Right kidney (tissue), 1 donor: Measurements from ENCODE around the gene SMAGP.
"Not testable (repeated sequence)": the region's sequence is repeated elsewhere in the genome, so short reads cannot be mapped to it uniquely, and the experiment has no call there.

ENCODE experiments used
- DNase-seq: peaks from one replicate; pipeline ENCODE4 v3.0.0-alpha.2; 2016

The SMAGP gene

DNA sequence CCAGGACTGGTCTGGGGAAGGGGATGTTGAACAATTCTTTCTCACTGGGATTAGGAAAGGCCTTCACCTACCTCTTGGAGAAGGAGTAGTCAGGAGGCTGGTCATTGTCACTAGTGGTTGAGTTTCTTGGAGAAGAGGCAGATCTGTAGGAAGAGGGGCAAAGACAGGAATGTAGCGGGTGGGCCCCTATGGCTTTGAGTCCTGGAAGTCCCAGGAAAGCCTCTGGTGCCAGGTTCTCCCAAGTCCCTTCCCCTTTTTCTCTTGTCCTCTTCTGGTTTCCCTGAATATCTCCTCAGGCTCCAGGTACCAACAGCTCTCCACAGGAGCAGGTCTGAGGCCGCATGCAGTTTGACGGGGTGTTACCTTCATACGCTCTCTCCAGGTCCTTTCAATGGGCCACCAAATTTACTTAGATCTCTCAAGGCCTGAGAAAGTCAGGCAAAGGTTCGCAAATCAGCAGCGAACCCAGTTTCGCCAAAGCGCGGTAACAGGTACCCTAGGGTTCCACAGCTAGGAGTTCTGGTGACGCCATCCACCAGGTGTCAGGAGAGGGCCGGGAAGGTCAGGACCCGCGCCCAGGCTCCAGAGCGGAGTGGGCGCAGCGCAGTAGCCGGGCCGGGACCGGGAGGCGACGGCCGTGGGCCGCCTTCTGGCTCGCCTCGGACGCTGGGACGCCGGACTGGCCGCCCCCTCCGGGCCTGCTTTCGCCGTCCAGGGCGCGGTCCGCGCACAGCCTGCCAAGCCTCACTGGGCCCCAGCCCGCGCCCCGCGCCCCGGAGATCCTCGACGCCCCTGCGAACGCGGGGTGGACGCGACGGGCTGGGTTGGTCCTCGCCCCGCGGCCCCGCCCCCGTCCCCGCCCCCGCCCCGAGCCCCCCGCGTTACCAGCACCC is 795 bp downstream of the SMAGP start:
- DNase-seq, result peak; percentile 71

DNA sequence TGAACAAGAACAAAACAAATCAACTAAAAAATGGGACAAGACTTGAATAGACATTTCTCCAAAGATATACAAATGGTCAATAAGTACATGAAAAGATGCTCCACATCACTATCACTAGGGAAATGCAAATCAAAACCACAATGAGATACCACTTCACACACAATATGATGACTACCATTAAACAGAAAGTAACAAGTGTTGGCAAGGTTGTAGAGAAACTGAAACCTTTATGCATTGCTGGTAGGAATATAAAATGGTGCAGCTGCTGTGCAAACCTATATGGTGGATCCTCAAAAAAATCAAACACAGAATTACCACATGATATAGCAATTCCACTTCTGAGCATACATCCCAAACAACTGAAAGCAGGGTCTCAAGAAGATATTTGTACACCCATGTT is 5.2 kb downstream of the SMAGP start:
- no peak for DNase-seq

- no peak for DNase-seq
These were observed 5.9 kb downstream of the SMAGP start for GRCh38 chr12:51264297-51264696.

DNA sequence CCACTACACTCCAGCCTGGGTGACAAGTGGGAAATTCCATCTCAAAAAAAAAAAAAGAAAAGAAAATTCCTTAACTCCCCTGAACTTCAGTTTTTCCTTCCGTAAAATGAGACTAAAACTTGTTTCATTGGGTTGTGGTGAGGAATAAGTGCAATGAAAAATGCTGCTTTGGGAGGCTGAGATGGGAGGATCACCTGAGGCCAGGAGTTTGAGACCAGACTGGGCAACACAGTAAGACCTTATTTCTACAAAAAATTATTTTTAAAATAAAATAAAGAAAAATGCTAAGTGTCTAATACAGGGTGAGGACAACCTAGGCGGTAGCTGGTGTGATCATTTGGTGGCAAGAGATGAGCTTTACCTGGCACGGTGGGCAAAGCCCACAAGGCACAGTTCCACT is 6.9 kb downstream of the SMAGP start:
- DNase-seq, result no peak

DNA sequence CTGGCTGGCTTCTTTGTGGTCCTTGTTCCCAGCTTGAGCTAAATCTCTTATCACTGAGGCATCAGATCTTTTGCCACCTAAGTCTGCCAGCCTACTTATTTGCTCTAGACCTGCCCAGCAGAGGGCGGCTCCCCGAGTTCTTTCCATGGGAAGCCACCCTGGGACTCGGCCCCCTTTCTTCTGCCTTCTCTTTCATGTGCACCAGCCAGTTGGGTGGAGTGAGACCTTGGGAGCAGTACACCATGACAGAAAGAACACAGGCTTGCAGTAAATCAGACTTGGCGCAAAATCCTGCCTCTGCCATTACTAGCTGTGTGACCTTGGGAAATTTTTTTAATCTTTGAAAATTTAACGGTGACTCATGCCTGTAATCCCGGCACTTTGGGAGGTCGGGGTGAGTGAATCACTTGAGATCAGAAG is 7.4 kb downstream of the SMAGP start:
- no peak for DNase-seq

GRCh38 chr12:51259600-51259999 is 10.6 kb downstream of the SMAGP start:
- DNase-seq, result not testable (repeated sequence)

DNA sequence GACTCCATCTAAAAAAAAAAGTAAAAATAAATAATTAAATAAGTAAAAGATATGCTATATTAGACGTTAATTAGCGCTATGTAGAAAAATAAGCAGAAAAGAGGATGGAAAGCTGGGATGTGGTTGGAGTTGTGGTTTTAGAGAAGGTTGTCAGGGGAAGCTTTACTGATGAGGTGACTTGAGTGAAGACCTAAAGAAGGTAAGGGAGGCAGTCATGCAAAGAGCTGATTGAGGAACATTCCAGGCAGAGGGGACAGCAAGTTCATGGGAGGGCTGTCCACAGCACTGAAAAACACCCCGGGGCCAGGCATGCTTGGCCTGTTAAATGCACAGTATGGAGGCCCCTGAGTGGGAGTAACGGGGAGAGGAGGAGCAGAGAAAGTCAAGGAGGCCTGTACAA is 15.7 kb downstream of the SMAGP start:
- no peak for DNase-seq

DNA sequence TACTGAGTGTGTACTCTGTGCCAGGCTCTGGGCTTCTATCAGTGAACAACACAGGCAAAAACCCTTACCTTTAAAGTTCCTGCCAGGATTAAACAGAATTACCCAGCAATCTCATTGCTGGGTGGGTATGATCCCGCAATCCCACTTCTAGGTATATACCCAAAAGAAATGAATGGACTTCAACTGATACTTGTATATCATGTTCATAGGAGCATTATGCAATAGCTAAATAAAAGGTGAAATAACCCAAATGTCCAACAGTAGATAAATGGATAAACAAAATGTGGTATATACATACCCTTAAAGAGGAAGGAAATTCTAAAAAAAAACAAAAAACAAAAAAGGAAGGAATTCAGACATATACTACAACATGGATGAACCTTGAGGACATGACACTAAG is 16.9 kb downstream of the SMAGP start:
- DNase-seq, result no peak

DNA sequence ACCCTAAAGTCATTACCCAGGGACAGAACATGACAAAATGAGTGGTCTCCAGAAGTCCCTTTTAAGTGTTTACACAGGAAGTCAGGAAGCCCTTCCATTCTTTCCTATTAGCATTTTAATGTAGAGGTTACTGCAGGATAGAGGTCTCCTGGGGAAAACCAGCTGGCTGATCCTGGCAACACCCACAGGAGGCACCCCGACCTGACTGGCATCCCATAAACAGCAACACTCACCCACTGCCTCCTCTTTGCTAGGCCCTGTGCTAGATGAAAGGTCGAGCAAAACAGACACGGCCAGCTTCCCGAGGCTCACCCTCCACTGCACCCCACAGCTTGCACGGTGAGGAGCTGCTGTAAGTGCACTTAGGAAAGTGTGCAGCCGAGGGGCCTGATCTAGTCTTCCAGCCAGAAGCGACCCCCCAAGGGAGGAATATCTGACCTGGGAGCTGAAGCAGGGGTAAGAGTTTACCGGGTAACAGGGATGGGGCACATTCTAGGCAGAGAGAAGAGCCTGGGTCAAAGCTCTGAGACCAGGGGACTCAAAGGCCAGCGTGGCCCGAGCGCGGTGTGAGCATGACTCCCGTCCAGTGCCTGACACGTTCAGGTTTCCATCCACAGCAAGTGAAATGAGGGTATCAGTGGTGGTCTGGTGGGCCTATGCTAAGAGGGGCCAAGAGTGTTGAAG is 22.6 kb downstream of the SMAGP start:
- DNase-seq, result no peak

GRCh38 chr12:51246254-51246853 is 23.9 kb downstream of the SMAGP start:
- no peak for DNase-seq

GRCh38 chr12:51245476-51246253 is 24.6 kb downstream of the SMAGP start:
- DNase-seq, result no peak

GRCh38 chr12:51244269-51244668 is 25.9 kb downstream of the SMAGP start:
- no peak for DNase-seq

DNA sequence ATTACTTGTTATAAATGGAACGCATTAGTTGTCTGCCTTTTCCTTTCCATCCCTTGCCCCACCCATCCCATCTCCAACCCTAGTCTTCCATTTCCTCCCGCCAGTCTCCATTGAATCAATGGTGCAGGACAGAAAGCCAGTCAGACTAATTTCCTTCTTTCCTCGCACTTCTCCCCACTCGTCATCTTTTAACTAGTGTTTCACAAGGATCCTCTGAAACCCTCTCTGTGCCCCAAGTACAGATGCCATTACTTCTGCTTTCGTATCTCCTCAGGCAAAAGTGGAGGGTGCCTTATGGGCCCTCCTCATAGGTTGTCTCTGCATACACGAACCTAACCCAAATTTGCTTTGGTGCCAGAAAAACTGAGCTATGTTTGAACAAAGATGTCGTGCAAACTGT is 27.3 kb downstream of the SMAGP start:
- DNase-seq, result no peak

DNA sequence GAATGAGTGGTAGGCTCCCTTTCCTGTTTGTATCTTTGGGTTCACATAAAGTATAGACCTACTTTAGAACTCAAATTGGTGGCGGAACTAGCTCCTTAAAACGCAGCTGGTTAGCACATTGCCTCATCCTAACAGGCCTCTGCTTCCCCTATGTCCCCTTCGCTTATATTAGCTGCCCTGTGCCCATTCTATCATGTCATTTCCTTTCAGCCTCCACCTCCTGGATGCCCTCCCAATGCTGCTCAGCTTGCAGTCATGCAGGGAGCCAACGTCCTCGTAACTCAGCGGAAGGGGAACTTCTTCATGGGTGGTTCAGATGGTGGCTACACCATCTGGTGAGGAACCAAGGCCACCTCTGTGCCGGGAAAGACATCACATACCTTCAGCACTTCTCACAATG is 28.1 kb downstream of the SMAGP start:
- no peak for DNase-seq

DNA sequence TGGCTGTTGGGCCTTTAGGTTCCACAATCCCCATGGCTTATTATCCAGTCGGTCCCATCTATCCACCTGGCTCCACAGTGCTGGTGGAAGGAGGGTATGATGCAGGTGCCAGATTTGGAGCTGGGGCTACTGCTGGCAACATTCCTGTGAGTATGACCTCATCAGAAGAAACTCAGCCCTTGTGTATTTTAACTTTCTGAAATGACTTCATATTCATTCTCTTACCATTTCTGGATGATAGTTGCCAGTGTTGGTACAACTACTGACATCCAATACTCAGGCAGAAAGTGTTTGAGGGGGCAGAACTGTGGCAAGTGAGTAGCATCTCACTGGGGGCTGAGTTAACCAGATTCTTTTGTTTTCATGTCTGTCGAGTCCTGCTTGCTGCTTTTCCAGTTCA is 29.2 kb downstream of the SMAGP start:
- DNase-seq, result no peak

DNA sequence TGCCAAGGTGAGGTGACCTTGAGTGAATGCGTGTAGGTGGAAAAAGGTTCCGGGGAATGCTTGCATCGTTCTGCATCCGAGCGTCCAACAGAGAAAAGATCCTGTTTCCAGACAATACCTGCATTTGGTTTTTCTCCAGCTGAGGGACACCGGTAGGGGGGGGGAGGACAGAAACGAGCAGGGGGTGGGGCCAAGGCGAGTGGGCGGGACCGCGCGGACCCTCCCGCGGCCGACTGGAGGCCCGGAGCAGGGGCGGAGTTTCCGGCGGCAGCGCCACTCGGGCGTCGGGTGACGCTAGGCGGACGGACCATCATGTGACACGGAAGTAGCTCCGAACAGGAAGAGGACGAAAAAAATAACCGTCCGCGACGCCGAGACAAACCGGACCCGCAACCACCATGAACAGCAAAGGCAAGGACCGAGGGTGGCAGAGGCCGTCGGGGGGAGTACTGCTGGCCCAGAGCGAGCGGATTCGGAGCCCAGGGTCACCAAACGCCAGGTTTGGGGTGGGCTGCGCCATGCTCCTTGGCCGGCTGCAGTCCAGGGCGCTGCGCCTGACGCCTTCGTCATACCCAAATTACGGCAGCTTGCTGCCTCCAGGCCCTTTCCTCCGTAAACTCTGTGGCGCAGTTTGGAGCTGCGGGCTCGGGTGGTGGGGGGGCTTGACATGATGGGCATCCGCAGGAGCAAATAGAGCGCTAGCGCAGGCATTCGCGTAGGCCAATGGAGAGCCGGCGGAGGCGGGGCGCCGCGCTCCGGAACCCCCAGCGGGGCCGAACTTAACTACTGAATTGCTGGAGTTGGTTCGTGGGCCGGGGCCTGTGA is 31.5 kb downstream of the SMAGP start, which contains the start of gene DAZAP2:
Gene DAZAP2 (plus strand): TSS at position 317 of the 825 bp plus-strand sequence. CDS start 82 bp downstream, at position 399.
- DNase-seq, result peak; percentile 88

DNA sequence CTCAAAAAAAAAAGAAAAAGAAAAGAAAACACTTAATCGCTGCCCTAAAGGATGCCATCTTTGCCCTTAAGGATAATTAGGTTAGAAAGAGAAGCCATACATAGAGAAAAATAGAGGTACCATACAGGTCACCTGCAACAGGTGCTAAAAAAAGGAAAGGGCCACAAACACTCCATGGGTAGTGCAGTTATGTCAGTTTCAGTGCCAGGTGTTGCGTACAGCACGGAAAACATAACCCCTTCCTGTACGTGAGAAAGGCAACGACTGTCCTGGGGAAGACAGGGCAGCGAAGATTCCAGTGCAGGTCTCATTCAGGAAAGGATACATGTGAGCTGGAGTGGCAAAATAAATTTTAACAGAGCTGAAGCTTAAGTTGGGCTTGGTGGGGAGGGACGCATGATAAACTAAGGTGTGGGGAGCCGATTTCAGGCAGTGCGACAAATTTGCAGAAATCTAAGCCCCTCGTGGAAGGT is 32.1 kb downstream of the SMAGP start:
- DNase-seq, result peak; percentile 77

DNA sequence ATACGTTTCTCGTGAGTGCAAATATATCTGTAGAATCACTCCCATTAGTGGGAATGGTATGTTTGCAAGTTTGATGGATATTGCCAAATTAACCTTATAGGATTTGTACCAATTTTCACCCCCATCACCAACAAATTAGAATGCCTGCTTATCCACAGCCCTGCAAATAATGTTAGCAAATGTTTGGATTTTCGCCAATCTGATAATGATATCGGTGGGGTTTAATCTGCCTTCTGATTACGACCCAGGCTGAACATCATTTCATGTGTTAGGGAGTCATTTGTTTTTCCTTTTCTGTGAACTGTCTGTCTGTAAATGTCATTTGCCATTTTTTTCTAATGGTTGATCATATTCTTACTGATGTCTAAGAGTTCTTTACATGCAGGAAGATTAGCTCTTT is 35.7 kb downstream of the SMAGP start:
- no peak for DNase-seq

DNA sequence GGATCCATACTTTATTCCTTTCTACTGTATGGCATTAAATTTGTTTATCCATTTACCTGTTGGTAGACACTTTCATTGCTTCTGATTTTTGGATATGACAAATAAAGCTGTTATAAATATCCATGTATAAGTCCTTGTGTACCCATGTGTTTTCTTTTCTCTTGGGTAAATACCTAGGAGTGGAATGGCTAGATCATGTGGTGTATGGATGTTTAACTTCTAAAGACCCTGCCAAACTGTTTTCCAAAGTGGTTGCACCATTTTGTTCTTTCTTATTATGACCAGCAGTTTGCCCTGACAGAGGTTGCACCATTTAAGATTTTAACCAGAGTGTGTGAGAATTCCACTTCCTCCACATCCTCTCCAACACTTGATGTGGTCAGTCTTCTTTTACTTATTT is 37.6 kb downstream of the SMAGP start:
- DNase-seq, result no peak

DNA sequence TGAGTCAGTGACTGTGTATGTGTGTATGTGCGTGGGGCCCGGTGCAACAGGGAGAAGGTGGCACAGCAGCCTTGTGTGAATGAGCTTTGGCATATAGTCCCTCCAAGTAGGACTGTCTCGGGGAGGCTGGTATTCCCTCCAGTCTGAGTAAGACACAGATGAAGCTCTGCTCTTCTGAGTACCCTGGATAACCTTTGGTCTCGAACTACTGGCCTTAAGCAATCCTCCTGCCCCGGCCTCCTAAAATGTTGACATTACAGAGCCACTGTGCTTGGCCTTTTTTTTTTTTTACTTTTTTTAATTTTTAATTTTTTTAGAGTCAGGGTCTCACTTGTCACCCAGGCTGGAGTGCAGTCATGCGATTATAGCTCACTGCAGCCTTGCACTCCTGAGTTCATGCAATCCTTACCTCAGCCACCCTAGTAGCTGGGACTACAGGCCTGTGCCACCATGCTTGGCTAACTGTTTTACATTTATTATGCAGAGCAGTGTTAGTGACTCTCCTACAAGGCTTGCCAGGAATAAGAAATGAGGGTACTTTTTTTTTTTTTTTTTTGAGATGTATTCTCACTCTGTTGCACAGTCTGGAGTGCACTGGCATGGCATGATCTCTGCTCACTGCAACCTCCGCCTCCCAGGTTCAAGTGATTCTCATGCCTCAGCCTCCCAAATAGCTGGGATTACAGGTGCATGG is 41.0 kb downstream of the SMAGP start:
- DNase-seq, result no peak

DNA sequence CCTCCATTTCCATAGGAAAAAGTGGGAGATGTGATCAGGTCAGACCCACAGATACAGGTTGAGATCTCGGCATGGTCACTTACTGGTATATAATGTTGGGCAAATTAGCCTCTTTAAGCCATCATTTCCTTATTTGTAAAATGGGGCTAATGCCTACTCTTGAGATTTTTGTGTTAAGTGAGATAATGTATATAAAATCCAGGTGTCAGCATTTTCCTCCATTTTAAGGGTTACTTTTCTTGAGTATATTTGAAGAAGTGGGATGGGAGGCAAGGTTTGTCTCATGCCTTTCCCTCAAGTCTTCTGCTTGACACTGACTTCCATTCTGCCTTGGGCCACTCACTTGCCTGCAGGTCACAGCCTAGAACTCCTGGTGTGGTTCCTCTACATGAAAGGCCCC is 42.3 kb downstream of the SMAGP start:
- no peak for DNase-seq
